ENCODE data around the gene MYO5C.
"Not testable (repeated sequence)": the region's sequence is repeated elsewhere in the genome, so short reads cannot be mapped to it uniquely, and the experiment has no call there.

The MYO5C gene

GRCh38 chr15:52238989-52239525 is 56.5 kb downstream of the MYO5C start:
- not testable (repeated sequence) for DNase-seq

- DNase-seq, result no peak
Observed at GRCh38 chr15:52238149-52238548, 57.5 kb downstream of the MYO5C start.

GRCh38 chr15:52236013-52236412 is 59.6 kb downstream of the MYO5C start:
- DNase-seq, result no peak

- DNase-seq, result no peak
Observed at GRCh38 chr15:52234596-52235541, 60.7 kb downstream of the MYO5C start.

- DNase-seq, result no peak
Observed at GRCh38 chr15:52233405-52233804, 62.2 kb downstream of the MYO5C start.

GRCh38 chr15:52232327-52232726 is 63.3 kb downstream of the MYO5C start:
- no peak for DNase-seq

GRCh38 chr15:52230073-52230472 is 65.5 kb downstream of the MYO5C start:
- no peak for DNase-seq

GRCh38 chr15:52228921-52229320 is 66.7 kb downstream of the MYO5C start:
- DNase-seq, result no peak

DNA sequence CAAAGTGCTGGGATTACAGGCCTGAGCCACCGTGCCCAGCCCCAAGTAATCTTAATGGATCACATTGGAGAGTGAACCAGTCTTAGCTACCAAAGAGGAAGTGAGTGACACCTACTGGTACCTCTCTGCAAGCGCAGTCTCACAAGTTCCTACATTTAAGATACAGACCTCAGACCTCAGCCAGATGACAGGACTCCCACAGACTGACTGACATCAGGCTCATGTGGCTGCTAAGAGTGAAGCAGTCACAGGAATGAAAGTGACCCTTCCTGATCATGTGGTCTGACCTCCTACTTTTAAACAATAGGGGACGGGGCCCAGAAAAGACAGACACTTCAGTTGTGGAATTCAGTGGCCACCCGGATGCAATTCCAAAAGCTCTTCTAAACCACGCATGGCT is 68.1 kb downstream of the MYO5C start:
- DNase-seq, result no peak

DNA sequence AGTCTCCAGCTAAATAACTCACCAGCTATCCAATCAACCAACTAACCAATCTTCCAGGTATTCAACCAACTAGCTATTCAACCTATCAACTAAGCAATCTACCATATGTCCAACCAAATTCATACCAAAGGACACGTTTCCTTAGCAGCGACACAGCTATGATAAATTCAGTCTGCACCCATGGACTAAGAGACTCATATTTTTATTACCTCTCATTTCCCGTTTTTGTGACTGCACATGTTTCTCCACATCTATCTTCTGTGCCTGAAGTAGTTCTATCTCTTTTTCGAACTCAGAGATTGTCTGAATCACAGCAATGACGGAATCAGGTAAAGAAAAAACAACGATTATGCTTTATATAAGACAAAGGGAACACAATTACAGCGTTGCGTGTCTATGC is 70.4 kb downstream of the MYO5C start:
- DNase-seq, result no peak

DNA sequence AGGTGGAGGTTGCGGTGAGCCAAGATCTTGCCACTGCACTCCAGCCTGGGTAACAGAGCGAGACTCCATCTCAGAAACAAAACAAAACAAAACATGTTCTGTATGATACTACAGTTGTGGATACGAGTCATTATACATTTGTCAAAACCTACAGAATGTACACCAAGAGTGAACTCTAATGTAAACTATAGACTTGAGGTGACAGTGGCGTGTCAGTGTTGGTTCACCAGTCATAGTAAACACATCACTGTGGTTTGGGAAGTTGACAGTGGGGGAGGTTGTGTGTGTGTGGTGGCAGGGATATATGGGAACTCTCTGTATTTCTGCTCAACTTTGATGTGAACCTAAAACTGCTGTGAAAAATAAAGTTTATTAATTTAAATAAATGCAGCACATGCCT is 71.4 kb downstream of the MYO5C start:
- DNase-seq, result no peak

DNA sequence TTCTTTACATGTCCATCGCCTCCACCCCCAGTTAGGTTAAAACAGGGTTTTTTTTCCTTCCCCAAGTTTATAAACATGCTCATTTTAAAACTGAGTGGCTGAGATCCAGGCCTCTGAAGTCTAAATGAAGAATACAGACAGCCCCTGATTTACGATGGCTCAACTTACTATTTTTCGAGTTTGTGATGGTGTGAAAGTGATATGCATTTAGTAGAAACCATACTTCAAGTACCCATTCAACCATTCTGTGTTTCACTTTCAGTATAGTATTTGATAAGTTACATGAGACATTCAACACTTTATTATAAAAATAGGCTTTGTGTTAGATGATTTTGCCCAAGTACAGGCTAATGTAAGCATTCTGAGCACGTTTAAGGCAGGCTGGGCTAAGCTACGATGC is 73.9 kb downstream of the MYO5C start:
- DNase-seq, result no peak

- no peak for DNase-seq
Observed at GRCh38 chr15:52220937-52221660, 74.5 kb downstream of the MYO5C start.

DNA sequence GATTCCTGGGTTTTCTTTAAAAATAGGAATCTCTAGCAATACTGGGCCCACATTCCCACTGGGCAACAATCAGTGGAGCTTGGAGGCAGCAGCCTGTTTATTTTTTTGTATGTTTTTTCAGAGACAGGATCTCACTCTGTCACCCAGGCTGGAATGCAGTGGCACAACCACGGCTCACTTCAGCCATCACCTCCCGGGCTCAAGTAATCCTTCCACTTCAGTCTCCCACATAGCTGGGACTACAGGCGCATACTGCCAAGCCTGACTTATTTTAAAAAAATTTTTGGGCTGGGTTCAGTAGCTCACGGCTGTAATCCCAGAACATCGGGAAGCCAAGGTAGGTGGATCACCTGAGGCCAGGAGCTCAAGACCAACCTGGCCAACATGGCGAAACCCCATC is 75.4 kb downstream of the MYO5C start:
- DNase-seq, result no peak

GRCh38 chr15:52218816-52219215 is 76.8 kb downstream of the MYO5C start:
- no peak for DNase-seq

- DNase-seq, result no peak
Observed at GRCh38 chr15:52218371-52218770, 77.2 kb downstream of the MYO5C start.

DNA sequence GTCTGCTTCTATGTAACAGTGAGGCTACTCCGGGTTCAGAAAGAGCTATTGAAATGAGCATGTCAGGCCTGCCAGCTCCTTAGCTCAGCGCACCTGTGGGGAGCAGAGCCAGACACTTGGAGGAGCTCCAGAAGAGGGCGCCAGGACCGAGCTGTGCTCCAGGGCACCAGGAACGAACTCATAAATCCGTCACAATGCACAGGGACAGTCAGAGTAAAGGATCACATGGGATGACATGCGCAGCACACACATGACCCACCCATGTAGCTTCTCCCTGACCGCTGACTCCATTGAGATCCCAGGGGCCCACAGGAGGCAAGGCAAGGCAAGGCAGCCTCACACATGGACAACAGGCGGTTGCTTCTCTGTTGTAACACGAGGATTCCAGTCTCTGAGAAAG is 78.4 kb downstream of the MYO5C start:
- DNase-seq, result no peak

GRCh38 chr15:52214553-52214952 is 81.1 kb downstream of the MYO5C start:
- no peak for DNase-seq

DNA sequence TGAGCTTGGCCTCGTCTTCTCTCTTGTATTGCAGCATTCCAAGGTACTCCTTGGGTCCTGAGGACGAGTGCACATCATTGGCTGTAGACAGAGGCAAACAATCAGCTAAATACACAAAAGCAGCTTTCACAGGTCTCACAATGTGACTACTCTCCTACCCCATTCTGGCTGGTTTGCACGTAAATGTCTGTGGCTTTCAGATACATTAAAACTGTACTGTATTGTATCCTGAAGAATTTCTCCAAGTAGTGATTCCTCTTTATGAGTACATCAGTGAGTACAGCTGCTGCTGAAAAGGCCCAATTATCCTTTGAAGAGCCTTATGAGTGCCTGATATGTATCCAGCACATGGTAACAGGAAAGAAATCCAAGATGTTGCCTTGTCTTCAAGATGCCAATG is 82.4 kb downstream of the MYO5C start:
- no peak for DNase-seq

DNA sequence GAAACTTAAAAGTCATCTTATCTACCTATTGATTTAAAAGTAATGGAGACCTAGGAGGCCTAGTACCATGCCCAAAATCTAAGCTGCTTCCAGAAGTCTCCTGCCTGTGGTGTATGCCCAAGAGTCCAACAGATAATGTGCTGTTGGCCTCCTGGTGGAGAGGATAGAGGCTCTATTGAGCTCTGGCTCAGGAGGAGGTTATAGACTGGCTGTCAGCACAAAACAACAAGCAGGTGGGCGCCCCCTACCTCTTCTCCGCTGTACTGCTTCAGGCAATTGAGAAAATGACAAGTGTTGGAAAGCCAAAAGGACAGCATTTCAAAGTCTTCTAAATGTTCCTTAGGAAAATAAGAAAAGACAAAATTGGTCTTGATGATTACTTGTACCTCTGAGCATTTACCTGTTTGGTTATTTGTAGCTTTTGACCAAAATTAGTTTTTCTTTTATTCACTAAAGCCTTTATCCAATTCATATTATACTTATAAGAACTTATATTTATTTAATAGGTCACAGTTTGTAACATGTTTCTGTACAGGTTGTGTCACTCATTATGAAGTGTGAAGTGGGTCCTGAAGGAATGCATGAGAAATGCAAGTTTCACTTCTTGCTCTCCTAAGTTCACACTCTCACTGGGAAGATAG is 87.2 kb downstream of the MYO5C start:
- no peak for DNase-seq

- DNase-seq, result no peak
Observed at GRCh38 chr15:52207191-52207590, 88.4 kb downstream of the MYO5C start.

GRCh38 chr15:52206446-52206845 is 89.2 kb downstream of the MYO5C start:
- no peak for DNase-seq

DNA sequence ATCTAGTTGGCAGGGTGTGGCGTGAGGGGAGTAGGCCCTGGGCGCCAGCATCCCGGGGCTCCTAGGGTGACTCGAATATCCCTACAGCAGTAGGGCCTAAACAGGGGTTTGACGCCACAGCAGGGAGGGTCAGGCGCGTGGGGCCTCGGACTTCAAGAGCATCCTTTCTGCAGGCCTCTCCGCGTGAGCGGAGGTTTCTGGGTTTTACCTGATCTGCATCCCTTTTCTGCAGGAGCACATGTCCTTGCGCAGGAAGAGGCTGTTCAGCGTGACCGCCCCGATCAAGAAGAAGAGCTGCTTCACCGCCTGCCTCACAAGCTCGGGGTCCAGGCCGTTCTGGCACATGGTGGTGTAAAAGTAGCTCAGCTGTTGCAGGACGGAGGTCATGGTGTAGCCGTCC is 90.9 kb downstream of the MYO5C start:
- DNase-seq, result no peak

Data from cortex of kidney (tissue), 1 donor.